GM19324 (cell line): ENCODE results near the gene ALPP.
"Not testable (repeated sequence)": the region's sequence is repeated elsewhere in the genome, so short reads cannot be mapped to it uniquely, and the experiment has no call there.

Source experiments
- ATAC-seq: cut with Tn5 transposase; IDR thresholded peaks from one replicate; pipeline ENCODE4 v1.9.1; 2021; ENCODE audit warnings: mild to moderate bottlenecking, moderate library complexity; ENCODE audit not compliant: unreplicated experiment, low FRiP score

ALPP gene

GRCh38 chr2:232419245-232420072, 40.9 kb downstream of the ALPP start:
- no peak for ATAC-seq

GRCh38 chr2:232420073-232420454, 41.5 kb downstream of the ALPP start:
- ATAC-seq = no peak

- no peak for ATAC-seq
Measured at GRCh38 chr2:232420463-232421188, 42.1 kb downstream of the ALPP start.

GRCh38 chr2:232421189-232421785, 42.7 kb downstream of the ALPP start:
- ATAC-seq = no peak

- no peak for ATAC-seq
Measured at GRCh38 chr2:232422051-232422450, 43.5 kb downstream of the ALPP start.

DNA sequence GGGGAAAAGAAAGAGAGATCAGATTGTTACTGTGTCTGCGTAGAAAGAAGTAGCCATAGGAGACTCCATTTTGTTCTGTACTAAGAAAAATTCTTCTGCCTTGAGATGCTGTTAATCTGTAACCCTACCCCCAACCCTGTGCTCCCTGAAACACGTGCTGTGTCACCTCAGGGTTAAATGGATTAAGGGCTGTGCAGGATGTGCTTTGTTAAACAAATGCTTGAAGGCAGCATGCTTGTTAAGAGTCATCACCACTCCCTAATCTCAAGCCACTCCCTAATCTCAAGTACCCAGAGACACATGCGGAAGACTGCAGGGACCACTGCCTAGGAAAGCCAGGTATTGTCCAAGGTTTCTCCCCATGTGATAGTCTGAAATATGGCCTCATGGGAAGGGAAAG, 44.4 kb downstream of the ALPP start:
- ATAC-seq = not testable (repeated sequence)

DNA sequence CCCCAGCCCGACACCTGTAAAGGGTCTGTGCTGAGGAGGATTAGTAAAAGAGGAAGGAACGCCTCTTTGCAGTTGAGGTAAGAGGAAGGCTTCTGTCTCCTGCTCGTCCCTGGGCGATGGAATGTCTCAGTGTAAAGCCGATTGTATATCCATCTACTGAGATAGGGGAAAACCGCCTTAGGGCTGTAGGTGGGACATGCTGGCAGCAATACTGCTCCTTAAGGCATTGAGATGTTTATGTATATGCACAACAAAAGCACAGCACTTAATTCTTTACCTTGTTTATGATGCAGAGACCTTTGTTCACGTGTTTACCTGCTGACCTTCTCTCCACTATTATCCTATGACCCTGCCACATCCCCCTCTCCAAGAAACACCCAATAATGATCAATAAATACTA, 44.9 kb downstream of the ALPP start:
- not testable (repeated sequence) for ATAC-seq

- ATAC-seq = no peak
Measured at GRCh38 chr2:232431705-232432590, 53.4 kb downstream of the ALPP start.
